ENCODE measurements around the gene MAN2A1.
A peak's percentile ranks its signal among the peaks of the same experiment; 100 is the strongest.

MAN2A1 gene

DNA sequence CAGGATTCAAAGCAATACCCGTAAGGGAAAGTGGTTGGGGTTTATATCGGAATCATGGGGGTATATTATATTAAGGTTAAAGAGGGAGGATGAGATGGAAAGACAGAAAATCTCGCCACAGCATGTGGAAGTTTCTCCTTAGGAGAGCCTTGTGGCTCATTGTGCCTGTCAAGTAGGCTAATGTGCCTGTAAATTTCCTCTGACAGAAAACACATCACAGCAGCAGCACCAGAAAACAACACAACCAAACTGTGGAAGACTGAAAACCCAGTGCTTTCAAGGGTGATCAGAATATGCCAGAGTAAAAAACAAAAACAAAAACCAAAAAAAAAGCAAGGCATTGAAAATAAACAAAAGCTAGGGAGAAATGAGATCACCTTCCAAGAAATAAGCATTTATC, 11.3 kb upstream of the MAN2A1 start:
- DNase-seq (ENCODE audit: insufficient read length, low spot score) (no peak), FAIRE-seq (no peak)

GRCh38 chr5:109681763-109682162, 8.0 kb upstream of the MAN2A1 start:
- DNase-seq (ENCODE audit: insufficient read length, low spot score) (no peak), FAIRE-seq (no peak)

DNA sequence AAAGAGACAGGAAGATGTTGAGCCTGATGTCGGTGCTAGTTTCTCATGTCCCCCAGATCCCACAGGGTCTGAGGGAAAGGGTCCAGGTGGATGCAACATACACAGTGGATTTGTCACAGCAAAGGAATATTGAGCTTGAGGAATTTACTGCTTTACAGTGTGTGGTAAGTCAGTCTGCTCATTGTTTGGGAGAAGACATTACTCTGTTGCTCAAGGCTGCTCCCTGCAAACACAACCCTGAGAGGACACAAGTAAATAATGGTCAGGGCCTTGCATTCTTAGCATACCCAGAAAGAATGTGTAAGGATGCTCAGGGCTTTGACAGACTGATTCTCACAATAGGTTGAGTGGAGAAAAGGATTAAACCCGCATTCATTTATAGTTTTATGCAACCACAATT, 7.3 kb upstream of the MAN2A1 start:
- FAIRE-seq (no peak), DNase-seq (ENCODE audit: insufficient read length, low spot score) (no peak)

DNA sequence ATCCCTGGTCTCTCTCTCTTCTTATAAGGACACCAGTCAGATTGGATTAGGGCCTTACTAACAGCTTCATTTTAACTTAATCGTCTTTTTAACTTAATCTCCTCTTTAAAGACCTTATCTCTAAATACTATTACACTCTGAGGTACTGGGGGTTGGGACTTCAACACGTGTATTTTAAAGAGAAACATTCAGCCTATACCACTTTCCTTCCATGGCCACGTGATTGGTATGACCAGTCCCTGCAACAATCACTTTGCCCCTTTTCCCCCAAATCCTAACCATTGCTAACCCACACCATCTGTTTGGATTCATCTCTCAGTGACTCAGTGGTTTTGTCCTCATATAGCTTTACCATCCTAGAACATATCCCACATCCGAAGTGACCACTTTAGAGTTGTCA, 3.8 kb upstream of the MAN2A1 start:
- DNase-seq (ENCODE audit: insufficient read length, low spot score) (no peak), FAIRE-seq (no peak)

DNA sequence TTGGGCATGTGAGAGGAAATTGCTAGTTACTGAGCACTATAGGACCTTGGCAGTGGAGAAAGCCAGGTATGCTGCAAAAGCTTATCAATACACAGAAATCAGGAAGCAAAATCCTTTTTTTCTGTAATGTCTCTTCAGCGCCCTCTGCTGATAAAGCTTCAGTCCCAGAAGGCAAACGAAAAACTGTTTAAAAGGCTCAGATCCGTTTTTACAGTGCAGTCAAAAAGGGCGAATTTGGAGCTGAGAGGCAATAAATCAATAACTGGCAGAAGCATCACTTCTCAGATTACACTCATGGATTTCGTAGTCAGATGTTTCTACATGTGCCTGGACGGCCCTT, 1.1 kb upstream of the MAN2A1 start:
- no peak for DNase-seq (ENCODE audit: insufficient read length, low spot score)
- peak; percentile 86 for FAIRE-seq

DNA sequence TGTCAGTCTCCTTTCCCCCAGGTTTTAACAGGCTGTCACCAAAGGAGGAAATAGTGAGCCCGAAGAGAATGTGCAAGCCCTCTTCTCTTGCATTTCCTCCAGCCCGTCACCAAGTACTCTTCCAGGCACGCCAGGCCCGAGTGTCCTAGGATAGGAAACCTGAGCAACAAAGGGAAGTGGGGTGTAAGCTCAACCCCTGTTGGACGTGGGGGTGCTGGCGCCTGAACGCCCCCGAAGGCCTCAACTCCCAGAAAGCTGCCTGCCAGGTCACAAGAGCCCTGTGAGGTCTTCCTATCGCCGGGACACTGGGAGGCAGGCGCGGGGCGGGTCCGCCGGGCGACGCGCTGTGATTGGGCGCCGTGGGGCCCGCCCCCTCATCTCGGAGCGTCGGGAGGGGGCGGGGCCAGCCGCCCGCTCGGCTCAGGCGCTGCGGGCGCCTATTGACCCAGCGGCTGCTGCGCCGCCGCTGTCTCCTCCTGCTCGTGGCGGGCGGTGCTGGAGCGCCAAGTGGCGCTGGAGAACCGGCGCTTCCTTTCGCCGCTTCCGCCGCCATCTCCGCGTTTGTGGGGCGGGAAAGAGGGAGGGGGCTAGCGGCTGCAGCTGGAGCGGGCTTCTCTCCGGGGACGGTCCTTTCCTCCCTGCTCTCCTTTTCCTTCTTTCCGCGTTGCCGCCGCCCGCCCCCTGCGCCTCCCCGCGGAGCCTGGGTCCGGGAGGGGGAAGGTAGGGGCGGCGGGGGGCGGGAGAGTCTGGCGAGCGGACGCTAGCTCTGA, 572 bp upstream of the MAN2A1 start:
- DNase-seq (ENCODE audit: insufficient read length, low spot score) (peak; percentile 57), FAIRE-seq (peak; percentile 37)

GRCh38 chr5:109690242-109690974, 681 bp downstream of the MAN2A1 start:
- no peak for DNase-seq (ENCODE audit: insufficient read length, low spot score)
- no peak for FAIRE-seq

DNA sequence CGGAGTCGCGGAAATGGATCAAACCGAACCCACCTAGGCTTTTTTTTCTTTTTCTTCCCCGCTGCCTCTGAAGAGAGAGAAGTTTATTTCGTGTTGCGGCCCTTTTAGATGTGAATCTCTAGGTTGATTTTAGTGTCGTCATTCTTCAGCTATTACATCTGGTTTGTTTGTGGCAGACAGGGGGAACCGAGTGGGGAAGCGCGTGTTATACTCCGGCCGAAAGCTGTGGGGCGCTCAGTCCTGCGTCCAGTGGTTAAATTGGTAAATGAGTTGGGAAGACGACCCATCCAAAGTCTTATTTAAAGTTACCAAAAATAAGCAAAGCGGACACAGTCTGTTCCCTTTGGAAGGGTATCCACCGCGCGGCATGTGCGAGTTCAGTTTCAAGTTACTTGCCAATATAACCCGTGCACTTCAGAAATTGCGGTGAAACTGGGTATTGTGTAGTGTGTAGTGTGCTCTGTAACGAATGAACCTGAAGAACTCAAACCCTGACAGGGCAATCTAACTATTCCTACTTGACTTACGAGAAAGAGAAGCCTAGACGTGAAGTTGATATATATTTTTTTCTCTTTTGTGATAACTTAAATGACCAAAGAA, 1.3 kb downstream of the MAN2A1 start:
- no peak for DNase-seq (ENCODE audit: insufficient read length, low spot score)
- FAIRE-seq = peak; percentile 88

GRCh38 chr5:109691996-109692395, 2.3 kb downstream of the MAN2A1 start:
- DNase-seq (ENCODE audit: insufficient read length, low spot score) (no peak), FAIRE-seq (peak; percentile 88)

DNA sequence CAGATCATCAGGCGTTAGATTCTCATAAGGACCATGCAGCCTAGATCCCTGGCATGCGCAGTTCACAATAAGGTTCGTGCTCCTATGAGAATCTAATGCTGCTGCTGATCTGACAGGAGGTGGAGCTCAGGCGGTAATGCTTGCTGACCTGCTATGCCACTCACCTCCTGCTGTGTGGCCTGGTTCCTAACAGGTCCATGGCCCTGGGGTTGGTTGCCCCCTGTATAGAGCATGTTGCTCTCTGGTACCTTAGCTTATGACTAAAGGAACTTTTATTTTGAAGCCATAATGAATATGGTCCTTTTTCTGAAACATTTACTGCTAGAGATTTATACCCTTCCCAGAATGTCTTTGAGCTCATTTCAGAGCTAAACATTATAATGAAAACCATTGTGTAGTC, 3.1 kb downstream of the MAN2A1 start:
- DNase-seq (ENCODE audit: insufficient read length, low spot score) = no peak
- FAIRE-seq = no peak

DNA sequence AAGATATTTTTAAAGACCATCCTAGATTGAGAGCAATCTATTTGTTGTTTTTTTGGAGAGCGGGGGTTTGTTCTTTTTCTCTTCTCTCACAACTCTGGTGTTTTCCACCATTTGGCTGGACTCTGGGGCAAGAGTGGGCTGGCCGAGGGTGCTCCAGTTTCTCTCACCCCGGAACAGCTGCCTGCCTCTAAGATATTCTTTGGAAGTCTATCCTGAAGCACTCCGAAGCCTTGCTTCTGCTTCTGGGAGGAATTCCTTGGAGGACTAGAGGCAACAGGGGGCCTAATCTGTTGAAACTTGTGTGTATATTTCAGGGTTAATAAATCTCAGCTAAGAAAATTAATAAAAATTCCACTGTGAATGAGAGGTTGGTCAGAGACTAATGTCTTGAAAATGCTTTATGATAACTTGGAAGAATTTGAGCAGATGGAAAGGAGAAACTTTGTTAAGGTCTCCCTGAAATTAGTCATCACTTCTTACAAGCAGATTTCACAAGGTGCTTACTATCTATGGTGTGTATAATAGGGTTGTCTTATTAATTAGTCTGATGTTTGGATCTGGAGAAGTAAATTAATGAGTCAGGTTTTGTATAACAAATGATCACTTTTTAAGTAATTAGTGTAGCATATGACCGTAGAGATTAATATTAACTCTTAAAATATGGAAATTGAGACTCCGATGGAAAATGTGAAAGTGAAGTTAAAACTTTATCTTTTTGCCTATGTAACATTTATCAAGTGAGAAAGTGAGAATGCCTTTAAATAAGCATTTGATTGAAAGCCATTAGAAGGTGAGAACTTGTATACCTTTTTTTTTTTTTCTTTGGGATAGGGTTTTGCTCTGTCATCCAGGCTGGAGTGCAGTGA, 4.0 kb downstream of the MAN2A1 start:
- peak; percentile 14 for FAIRE-seq

GRCh38 chr5:109694451-109694891, 4.7 kb downstream of the MAN2A1 start:
- peak; percentile 14 for FAIRE-seq
- DNase-seq (ENCODE audit: insufficient read length, low spot score) = no peak

More for the DNA sequence above, 4.0 kb downstream of the MAN2A1 start:
- DNase-seq (ENCODE audit: insufficient read length, low spot score) = no peak

- no peak for DNase-seq (ENCODE audit: insufficient read length, low spot score)
- FAIRE-seq = peak; percentile 94
Observed at GRCh38 chr5:109695005-109695926, 5.5 kb downstream of the MAN2A1 start.

- FAIRE-seq = peak; percentile 79
- DNase-seq (ENCODE audit: insufficient read length, low spot score) = no peak
Observed at GRCh38 chr5:109697339-109697738, 7.6 kb downstream of the MAN2A1 start.

DNA sequence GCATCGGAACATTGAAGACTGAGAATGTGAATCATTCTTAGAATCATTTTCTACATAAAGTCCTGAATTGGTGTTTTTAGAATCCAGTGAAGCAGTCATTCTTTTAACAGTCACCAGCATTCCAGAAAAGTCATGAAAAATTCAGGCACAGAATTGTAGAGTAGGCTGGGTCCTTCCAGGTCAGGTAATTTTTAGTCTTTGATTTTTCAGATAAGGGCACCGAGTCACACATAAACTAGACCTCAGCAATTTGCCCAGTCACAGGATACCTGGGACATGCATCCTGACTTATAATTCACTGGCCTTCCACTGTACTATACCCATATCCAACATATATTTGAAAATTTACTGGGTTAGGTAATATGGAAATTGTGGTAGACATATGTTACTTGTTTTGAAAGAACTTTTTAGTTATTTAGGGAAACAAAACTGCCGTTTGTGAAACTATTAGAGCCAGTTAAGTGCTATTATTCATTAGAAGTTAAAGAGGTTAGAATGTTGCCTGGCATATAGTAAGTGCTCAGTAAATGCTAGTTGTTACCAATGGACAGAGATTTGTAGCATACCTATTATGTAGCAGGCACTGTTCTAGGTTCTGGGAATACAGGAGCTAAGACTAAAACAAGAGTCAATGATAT, 10.9 kb downstream of the MAN2A1 start:
- peak; percentile 81 for FAIRE-seq

GRCh38 chr5:109701252-109701651, 11.5 kb downstream of the MAN2A1 start:
- FAIRE-seq (peak; percentile 58), DNase-seq (ENCODE audit: insufficient read length, low spot score) (no peak)

More for the DNA sequence above, 10.9 kb downstream of the MAN2A1 start:
- DNase-seq (ENCODE audit: insufficient read length, low spot score) = no peak

DNA sequence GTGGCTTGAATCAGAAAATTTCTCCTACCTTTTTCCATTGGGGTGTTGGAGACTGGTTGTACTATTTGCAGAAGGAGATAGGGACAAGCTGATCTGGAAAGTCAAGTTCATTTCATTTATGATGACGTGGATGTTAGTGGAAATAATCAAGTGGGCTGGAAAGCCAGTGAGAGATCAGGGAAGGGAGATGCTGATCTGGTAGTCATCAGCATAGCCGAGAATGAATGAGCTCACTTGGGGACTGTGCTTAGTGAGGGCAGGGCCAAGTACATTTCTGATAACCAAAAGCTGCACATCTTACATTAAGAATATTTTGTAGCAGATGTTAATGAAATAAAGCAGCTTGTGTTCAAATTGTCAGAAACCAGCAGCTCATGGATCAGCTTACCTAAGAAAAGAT, 12.1 kb downstream of the MAN2A1 start:
- no peak for DNase-seq (ENCODE audit: insufficient read length, low spot score)
- FAIRE-seq = no peak

DNA sequence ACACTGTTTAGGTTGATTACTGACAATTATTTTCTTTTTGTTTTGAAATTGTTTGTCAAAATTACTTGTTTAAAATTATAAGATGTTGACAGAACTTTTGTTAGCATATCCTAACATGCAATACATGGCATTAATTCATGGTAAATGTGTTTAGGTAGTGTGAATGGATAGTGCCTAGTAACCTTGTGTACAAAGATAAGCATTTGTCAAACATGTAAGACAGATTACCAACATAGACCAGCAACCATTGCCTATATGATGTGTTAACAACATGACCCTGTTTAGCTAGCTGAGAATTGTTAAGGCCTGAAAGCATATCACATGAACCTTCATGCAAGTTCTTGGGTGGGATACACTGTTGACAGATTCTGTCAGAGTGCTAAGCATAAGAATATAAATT, 13.4 kb downstream of the MAN2A1 start:
- no peak for FAIRE-seq
- DNase-seq (ENCODE audit: insufficient read length, low spot score) = no peak

GRCh38 chr5:109703829-109704228, 14.1 kb downstream of the MAN2A1 start:
- DNase-seq (ENCODE audit: insufficient read length, low spot score) (no peak), FAIRE-seq (peak; percentile 69)

All from GM19239 (cell line).